Loucy (cell line): ENCODE measurements around the gene MTF1.

Experiments
- CTCF ChIP-seq: fragments of 200-600 bp; sonication (generic); conservative IDR thresholded peaks from 2 replicates; pipeline ENCODE4 v1.5.1; 2014; ENCODE audit warnings: mild to moderate bottlenecking, antibody characterized with exemption, low read length
- EZH2phosphoT487 ChIP-seq: fragments of 200-600 bp; IDR thresholded peaks from 2 replicates; pipeline ENCODE4 v1.6.1; 2018; ENCODE audit warnings: antibody characterized with exemption, mild to moderate bottlenecking, moderate library complexity, borderline replicate concordance

- no peak for TF ChIP-seq CTCF
- TF ChIP-seq EZH2phosphoT487, result no peak
These were observed 2.9 kb upstream of the MTF1 start for GRCh38 chr1:37862330-37862729.
